ENCODE results near the gene OBP2B.
"Not testable (repeated sequence)": the region's sequence is repeated elsewhere in the genome, so short reads cannot be mapped to it uniquely, and the experiment has no call there.

OBP2B gene

GRCh38 chr9:133173056-133173455 lies 36.0 kb downstream of the OBP2B start:
- H3K27me3 ChIP-seq (ENCODE audit: control insufficient read depth in 1 of 2, insufficient read depth in 1 of 2, low read length in 2 of 2): peaks cover 43 to 67% of the 10 kb centered on the region in 2 experiments

GRCh38 chr9:133171161-133171961 lies 37.7 kb downstream of the OBP2B start:
- Histone ChIP-seq H2AFZ (ENCODE audit: low read depth, low read length) (no peak overlapping the region), H3K79me1 (replicated peaks; ENCODE audit: low read length, poor library complexity, severe bottlenecking) (no peaks in the 10 kb centered on the region), H3K4me1 (ENCODE audit: control insufficient read depth, insufficient read depth, low read depth, low read length) (peaks cover 2% of the 10 kb centered on the region), H3K4ac (ENCODE audit: low read depth in 1 of 2, low read length in 2 of 2) (no peak overlapping the region), H3K14ac (ENCODE audit: low read length in 2 of 2) (no peak overlapping the region), H2BK12ac (ENCODE audit: low read length in 2 of 2) (no peak overlapping the region), H2BK120ac (ENCODE audit: low read depth, low read length) (no peak overlapping the region), H3K9me3 (ENCODE audit: control insufficient read depth, low read length) (no peaks in the 10 kb centered on the region), H3K4me3 (ENCODE audit: insufficient read depth in 1 of 2, low read depth in 1 of 2, low read length in 2 of 2) (no peak overlapping the region), H4K8ac (ENCODE audit: low read length) (no peak overlapping the region), H2AK5ac (ENCODE audit: low read length, severe bottlenecking) (no peak overlapping the region), H3K23ac (ENCODE audit: low read length in 2 of 2) (no peak overlapping the region), H2BK15ac (ENCODE audit: low read depth, poor library complexity, severe bottlenecking) (no peak overlapping the region), H4K91ac (ENCODE audit: low read length) (no peak overlapping the region), H2BK5ac (ENCODE audit: low read depth, low read length, poor library complexity, severe bottlenecking) (no peak overlapping the region), H3K36me3 (ENCODE audit: control insufficient read depth in 1 of 2, insufficient read depth in 2 of 2, low read depth in 1 of 2, low read length in 2 of 2) (no peaks in the 10 kb centered on the region), H3K18ac (ENCODE audit: low read depth in 1 of 2, low read length in 2 of 2) (no peak overlapping the region), H3K9ac (ENCODE audit: low read length) (no peak overlapping the region), H3K27ac (ENCODE audit: low read length, poor library complexity, severe bottlenecking) (no peak overlapping the region), H3K27me3 (ENCODE audit: control insufficient read depth in 1 of 2, insufficient read depth in 1 of 2, low read length in 2 of 2) (peaks cover 33 to 53% of the 10 kb centered on the region in 2 experiments), H3K4me2 (ENCODE audit: low read length, poor library complexity, severe bottlenecking) (no peak overlapping the region)
- 90% methylated on average over 29 of the region's 29 CpGs for WGBS
- DNase-seq: no peak

More at GRCh38 chr9:133173056-133173455, 36.0 kb downstream of the OBP2B start:
- Histone ChIP-seq H3K14ac (ENCODE audit: low read length in 2 of 2) (no peak overlapping the region), H2BK15ac (ENCODE audit: low read depth, poor library complexity, severe bottlenecking) (no peak overlapping the region), H2AK5ac (ENCODE audit: low read length, severe bottlenecking) (no peak overlapping the region), H3K4me1 (ENCODE audit: control insufficient read depth, insufficient read depth, low read depth, low read length) (peaks cover 2% of the 10 kb centered on the region), H2BK120ac (ENCODE audit: low read depth, low read length) (no peak overlapping the region), H3K9me3 (ENCODE audit: control insufficient read depth, low read length) (no peaks in the 10 kb centered on the region), H4K8ac (ENCODE audit: low read length) (no peak overlapping the region), H3K36me3 (ENCODE audit: control insufficient read depth in 1 of 2, insufficient read depth in 2 of 2, low read depth in 1 of 2, low read length in 2 of 2) (no peaks in the 10 kb centered on the region), H2BK12ac (ENCODE audit: low read length in 2 of 2) (no peak overlapping the region), H3K9ac (ENCODE audit: low read length) (no peak overlapping the region), H3K23ac (ENCODE audit: low read length in 2 of 2) (no peak overlapping the region), H3K18ac (ENCODE audit: low read depth in 1 of 2, low read length in 2 of 2) (no peak overlapping the region), H2AFZ (ENCODE audit: low read depth, low read length) (no peak overlapping the region), H2BK5ac (ENCODE audit: low read depth, low read length, poor library complexity, severe bottlenecking) (no peak overlapping the region), H3K4me3 (ENCODE audit: insufficient read depth in 1 of 2, low read depth in 1 of 2, low read length in 2 of 2) (no peak overlapping the region), H3K4ac (ENCODE audit: low read depth in 1 of 2, low read length in 2 of 2) (no peak overlapping the region), H3K27ac (ENCODE audit: low read length, poor library complexity, severe bottlenecking) (no peak overlapping the region), H4K91ac (ENCODE audit: low read length) (no peak overlapping the region), H3K79me1 (replicated peaks; ENCODE audit: low read length, poor library complexity, severe bottlenecking) (no peaks in the 10 kb centered on the region), H3K4me2 (ENCODE audit: low read length, poor library complexity, severe bottlenecking) (no peak overlapping the region)
- 83% methylated on average over 7 of the region's 7 CpGs for WGBS
- no peak for DNase-seq

GRCh38 chr9:133170716-133171115 lies 38.3 kb downstream of the OBP2B start:
- Histone ChIP-seq H3K36me3 (ENCODE audit: control insufficient read depth in 1 of 2, insufficient read depth in 2 of 2, low read depth in 1 of 2, low read length in 2 of 2) (no peaks in the 10 kb centered on the region), H2BK12ac (ENCODE audit: low read length in 2 of 2) (no peak overlapping the region), H4K8ac (ENCODE audit: low read length) (no peak overlapping the region), H4K91ac (ENCODE audit: low read length) (no peak overlapping the region), H2BK15ac (ENCODE audit: low read depth, poor library complexity, severe bottlenecking) (no peak overlapping the region), H2BK5ac (ENCODE audit: low read depth, low read length, poor library complexity, severe bottlenecking) (no peak overlapping the region), H3K4me2 (ENCODE audit: low read length, poor library complexity, severe bottlenecking) (no peak overlapping the region), H3K4me3 (ENCODE audit: insufficient read depth in 1 of 2, low read depth in 1 of 2, low read length in 2 of 2) (no peak overlapping the region), H3K27me3 (ENCODE audit: control insufficient read depth in 1 of 2, insufficient read depth in 1 of 2, low read length in 2 of 2) (peaks cover 33 to 50% of the 10 kb centered on the region in 2 experiments), H2AFZ (ENCODE audit: low read depth, low read length) (no peak overlapping the region), H3K4ac (ENCODE audit: low read depth in 1 of 2, low read length in 2 of 2) (no peak overlapping the region), H3K4me1 (ENCODE audit: control insufficient read depth, insufficient read depth, low read depth, low read length) (peaks cover 2% of the 10 kb centered on the region), H3K14ac (ENCODE audit: low read length in 2 of 2) (no peak overlapping the region), H3K27ac (ENCODE audit: low read length, poor library complexity, severe bottlenecking) (no peak overlapping the region), H3K18ac (ENCODE audit: low read depth in 1 of 2, low read length in 2 of 2) (no peak overlapping the region), H3K9ac (ENCODE audit: low read length) (no peak overlapping the region), H3K9me3 (ENCODE audit: control insufficient read depth, low read length) (no peaks in the 10 kb centered on the region), H3K23ac (ENCODE audit: low read length in 2 of 2) (no peak overlapping the region), H2BK120ac (ENCODE audit: low read depth, low read length) (no peak overlapping the region), H3K79me1 (replicated peaks; ENCODE audit: low read length, poor library complexity, severe bottlenecking) (no peaks in the 10 kb centered on the region), H2AK5ac (ENCODE audit: low read length, severe bottlenecking) (no peak overlapping the region)
- DNase-seq: no peak
- WGBS: 91% methylated on average over 11 of the region's 11 CpGs

- not testable (repeated sequence) for H3K27ac ChIP-seq (ENCODE audit: low read length, poor library complexity, severe bottlenecking); DNase-seq; H3K23ac ChIP-seq (ENCODE audit: low read length in 2 of 2); H2BK12ac ChIP-seq (ENCODE audit: low read length in 2 of 2); H2BK5ac ChIP-seq (ENCODE audit: low read depth, low read length, poor library complexity, severe bottlenecking); H4K8ac ChIP-seq (ENCODE audit: low read length); H3K18ac ChIP-seq (ENCODE audit: low read depth in 1 of 2, low read length in 2 of 2); H3K4me1 ChIP-seq (ENCODE audit: control insufficient read depth, insufficient read depth, low read depth, low read length); H3K9ac ChIP-seq (ENCODE audit: low read length); H3K14ac ChIP-seq (ENCODE audit: low read length in 2 of 2); H2AFZ ChIP-seq (ENCODE audit: low read depth, low read length); H3K9me3 ChIP-seq (ENCODE audit: control insufficient read depth, low read length); H3K4me2 ChIP-seq (ENCODE audit: low read length, poor library complexity, severe bottlenecking); H3K4me3 ChIP-seq (ENCODE audit: insufficient read depth in 1 of 2, low read depth in 1 of 2, low read length in 2 of 2); H3K36me3 ChIP-seq (ENCODE audit: control insufficient read depth in 1 of 2, insufficient read depth in 2 of 2, low read depth in 1 of 2, low read length in 2 of 2); H3K79me1 ChIP-seq (replicated peaks; ENCODE audit: low read length, poor library complexity, severe bottlenecking); H2BK120ac ChIP-seq (ENCODE audit: low read depth, low read length); H2BK15ac ChIP-seq (ENCODE audit: low read depth, poor library complexity, severe bottlenecking); H2AK5ac ChIP-seq (ENCODE audit: low read length, severe bottlenecking); H3K4ac ChIP-seq (ENCODE audit: low read depth in 1 of 2, low read length in 2 of 2); H4K91ac ChIP-seq (ENCODE audit: low read length)
- WGBS: 96% methylated on average over 11 of the region's 12 CpGs
- peaks cover 27 to 50% of the 10 kb centered on the region in 2 experiments for H3K27me3 ChIP-seq (ENCODE audit: control insufficient read depth in 1 of 2, insufficient read depth in 1 of 2, low read length in 2 of 2)
Measured at GRCh38 chr9:133169687-133170086, 39.4 kb downstream of the OBP2B start.
